HG02798 (cell line): Measurements from ENCODE around the gene FGF5.
"Not testable (repeated sequence)": the region's sequence is repeated elsewhere in the genome, so short reads cannot be mapped to it uniquely, and the experiment has no call there.

Experiments used
- ATAC-seq: cut with Tn5 transposase; IDR thresholded peaks from one replicate; pipeline ENCODE4 v1.9.1; 2021; ENCODE audit warnings: mild to moderate bottlenecking; ENCODE audit not compliant: unreplicated experiment, poor library complexity

FGF5 gene

DNA sequence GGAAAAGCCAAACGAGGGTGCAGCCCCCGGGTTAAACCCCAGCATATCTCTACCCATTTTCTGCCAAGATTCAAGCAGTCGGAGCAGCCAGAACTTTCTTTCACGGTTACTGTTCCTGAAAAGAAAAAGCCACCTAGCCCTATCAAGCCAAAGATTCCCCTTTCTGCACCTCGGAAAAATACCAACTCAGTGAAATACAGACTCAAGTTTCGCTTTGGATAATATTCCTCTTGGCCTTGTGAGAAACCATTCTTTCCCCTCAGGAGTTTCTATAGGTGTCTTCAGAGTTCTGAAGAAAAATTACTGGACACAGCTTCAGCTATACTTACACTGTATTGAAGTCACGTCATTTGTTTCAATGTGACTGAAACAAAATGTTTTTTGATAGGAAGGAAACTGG is 20.0 kb downstream of the FGF5 start:
- ATAC-seq = no peak

DNA sequence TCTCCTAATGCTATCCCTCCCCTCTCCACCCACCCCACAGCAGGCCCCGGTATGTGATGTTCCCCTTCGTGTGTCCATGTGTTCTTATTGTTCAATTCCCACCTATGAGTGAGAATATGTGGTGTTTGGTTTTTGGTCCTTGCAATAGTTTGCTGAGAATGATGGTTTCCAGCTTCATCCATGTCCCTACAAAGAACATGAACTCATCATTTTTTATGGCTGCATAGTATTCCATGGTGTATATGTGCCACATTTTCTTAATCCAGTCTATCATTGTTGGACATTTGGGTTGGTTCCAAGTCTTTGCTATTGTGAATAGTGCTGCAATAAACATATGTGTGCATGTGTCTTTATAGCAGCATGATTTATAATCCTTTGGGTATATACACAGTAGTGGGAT is 24.2 kb downstream of the FGF5 start:
- ATAC-seq = not testable (repeated sequence)

DNA sequence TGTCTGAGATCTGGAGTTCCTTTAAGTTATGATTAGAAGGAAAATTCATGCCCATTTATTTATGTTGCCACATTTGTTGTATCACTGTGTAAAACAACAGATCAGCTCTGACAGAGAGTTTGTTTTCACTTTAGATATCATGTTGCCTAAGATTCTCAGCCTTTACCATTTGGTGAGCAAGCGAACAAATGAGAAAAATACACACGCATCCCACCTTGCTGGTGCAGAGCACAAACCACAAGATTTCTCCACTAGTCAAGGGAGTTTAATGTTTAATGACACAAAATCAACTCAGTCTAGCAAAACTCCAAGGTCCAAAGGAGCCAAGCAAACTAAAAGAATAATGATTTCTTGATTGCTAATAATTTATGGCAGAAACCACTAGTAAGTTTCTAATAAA is 27.7 kb downstream of the FGF5 start:
- ATAC-seq = no peak

DNA sequence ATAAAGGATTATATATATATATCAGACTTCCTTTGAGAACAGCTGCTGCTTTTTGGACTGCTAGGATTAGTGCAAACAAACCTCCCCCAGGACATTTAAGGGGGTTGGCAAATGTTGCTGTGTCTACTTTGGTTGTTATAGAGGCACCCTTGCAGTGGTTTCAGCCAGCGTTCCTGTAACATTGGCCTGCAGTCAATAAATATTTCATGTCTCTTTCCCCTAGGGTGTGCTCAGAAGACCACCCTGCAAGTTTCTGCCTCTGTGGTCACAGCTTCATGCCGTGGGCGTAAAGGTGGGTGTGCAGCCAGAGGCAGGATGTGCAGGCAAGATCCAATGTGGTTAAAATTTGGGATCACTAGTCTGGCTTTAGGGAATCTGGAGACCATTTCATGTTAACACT is 28.9 kb downstream of the FGF5 start:
- ATAC-seq = no peak

DNA sequence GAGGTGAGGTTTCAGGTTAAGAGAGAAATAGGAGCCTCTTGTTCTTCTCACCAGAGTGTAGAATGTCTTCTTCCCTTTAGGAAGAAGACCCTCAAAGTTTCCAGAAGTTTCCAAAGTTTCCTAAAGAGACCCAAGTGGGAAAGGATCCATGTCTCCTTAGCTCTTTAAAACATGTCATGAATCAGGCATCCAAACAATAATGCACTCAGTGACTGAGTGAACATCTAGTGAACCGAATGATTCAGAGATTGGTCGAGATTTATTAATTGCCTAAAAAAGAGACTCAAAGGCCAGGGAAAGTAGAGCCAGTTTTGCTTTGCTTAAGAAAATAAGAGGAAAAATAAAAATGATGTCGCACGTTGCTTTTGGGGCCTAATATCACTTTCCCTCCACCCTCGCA is 29.4 kb downstream of the FGF5 start:
- ATAC-seq = no peak

DNA sequence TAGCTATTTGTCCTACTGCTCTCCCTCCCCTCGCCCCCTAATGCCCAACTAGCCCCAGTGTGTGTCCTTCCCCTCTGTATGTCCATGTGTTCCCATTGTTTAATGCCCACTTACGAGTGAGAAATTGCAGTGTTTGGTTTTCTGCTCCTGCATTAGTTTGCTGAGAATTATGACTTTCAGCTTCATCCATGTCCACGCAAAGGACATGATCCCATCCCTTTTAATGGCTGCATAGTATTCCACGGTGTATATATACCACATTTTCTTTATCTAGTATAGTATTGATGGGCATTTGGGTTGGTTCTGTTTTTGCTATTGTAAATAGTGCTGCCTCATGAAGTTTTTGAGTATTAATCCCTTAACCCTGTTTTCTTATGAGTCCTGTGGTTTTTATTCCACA is 35.4 kb downstream of the FGF5 start:
- no peak for ATAC-seq

DNA sequence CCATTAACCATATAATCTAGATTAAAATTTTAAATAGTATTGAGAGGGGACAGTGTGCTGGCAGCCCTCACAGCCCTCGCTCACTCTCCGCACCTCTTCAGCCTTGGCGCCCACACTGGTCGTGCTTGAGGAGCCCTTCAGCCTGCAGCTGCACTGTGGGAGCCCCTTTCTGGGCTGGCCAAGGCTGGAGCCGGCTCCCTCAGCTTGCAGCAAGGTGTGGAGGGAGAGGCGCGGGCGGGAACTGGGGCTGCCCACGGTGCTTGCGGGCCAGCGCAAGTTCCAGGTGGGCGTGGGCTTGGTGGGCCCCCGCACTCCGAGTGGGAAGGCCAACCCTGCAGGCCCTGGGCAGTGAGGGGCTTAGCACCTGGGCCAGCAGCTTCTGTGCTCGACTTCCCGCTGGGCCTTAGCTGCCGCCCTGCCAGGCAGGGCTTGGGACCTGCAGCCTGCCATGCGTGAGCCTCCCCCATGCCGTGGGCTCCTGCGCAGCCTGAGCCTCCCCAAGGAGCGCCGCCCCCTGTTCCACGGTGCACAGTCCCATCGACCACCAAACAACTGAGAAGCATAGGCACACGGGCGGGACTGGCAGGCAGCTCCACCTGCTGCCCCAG is 36.3 kb downstream of the FGF5 start:
- no peak for ATAC-seq

DNA sequence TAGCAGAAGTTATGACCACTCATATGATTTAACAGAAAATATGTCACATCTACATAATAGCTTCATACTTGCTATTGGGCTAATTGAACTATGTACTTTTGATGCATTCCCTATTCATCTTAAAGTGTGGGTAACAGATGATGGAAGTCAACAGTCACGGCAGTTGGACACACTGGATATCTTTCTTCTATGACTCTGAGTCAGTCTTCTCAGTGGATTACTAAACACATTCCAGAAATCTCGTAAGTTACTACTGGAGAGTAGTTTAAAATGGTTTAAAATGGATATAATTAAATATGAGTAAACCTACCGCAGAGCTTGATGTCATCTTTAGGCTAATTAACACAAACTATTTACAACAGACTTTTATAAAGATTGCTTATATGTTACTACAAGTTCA is 39.0 kb downstream of the FGF5 start:
- ATAC-seq = no peak

DNA sequence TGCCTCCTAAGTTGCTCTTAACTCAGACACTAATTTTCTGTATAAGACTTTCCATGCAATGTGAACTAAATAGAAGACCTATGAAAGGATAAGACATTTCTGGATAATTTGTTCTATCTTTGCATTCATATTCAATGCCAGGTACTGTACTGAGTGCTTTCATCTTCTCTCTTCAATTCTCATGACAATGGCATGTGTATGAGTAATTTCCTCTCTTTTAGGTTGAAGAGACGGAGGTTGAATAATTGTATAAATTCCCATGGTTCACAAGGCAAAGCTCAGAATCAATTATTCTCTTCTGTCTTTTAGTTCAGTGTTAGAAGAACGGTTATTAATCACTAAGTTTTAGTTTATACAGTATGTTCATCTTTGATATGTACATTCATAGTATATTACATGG is 39.8 kb downstream of the FGF5 start:
- ATAC-seq = no peak

DNA sequence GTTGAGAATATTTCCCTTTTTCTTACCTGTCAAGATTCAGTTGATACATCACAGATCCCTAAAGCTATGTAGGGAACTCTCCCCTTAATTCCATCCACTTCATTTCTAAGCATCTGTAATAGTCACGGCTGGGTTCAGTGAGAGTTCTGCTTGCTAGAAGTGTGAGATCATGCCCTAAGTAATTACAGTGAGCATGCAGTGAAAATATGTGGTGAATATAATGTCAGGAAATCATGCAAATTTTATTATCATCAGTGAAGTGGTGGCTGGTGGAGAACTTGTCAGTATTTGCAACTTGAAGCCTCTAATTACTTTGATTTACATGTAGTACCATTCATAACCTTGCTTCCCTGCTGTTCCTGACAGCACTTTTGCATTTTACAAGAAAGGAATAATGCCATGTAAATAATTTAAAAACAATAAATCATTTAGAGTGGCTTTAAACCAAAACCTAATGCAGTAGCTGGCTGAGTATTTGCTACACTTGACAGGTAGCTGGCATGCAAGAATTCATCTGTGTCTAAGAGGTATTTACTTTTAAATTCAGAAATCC is 40.8 kb downstream of the FGF5 start:
- no peak for ATAC-seq

DNA sequence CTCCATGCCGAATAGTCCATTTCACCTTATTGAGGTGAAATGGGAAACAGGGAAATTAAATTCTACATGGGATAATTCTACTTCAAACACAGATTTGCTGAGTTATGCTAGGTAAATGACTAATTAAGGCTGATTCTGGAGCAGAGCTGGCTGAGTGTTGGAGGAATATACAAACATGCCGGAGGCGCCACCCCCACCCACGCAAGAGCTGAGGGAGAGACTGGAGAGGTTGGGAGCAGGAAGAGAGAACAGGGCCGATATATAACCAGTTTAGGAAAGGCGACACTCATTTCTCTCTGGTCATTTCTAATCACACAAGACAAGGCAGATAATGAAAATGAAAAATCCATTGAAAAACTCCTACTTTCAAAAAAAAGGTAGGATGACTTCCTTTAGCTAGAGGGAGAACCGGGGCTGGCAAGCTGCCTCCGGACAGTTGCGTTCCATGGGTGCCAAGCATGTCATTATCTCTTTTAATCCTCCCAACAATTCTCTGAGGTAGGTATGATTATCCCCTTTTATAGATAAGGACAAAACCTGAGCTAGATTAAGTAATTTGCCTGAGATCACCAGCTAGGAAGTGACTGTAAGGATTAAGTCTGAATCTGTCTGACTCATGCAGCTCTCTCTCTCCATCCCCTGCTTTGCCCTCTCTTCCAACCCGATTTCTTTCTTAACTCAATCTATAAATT is 41.5 kb downstream of the FGF5 start:
- ATAC-seq = no peak

DNA sequence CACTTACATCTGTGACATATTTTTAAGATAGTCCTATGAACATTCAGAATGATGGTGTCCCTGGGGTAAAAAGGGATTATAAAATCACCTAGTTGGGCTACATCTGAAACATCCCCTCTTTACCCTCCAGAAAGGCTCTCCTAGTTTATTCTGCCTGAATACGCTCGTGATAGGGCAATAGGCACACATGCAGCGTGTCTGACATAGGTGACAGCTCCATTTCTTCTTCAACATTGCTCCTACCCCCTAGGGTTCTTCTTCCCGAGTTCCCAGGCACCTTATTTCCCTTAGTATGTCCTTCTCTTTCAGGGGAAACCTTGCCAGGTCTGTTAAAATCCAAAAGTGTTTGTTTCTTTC is 42.0 kb downstream of the FGF5 start:
- ATAC-seq = no peak

DNA sequence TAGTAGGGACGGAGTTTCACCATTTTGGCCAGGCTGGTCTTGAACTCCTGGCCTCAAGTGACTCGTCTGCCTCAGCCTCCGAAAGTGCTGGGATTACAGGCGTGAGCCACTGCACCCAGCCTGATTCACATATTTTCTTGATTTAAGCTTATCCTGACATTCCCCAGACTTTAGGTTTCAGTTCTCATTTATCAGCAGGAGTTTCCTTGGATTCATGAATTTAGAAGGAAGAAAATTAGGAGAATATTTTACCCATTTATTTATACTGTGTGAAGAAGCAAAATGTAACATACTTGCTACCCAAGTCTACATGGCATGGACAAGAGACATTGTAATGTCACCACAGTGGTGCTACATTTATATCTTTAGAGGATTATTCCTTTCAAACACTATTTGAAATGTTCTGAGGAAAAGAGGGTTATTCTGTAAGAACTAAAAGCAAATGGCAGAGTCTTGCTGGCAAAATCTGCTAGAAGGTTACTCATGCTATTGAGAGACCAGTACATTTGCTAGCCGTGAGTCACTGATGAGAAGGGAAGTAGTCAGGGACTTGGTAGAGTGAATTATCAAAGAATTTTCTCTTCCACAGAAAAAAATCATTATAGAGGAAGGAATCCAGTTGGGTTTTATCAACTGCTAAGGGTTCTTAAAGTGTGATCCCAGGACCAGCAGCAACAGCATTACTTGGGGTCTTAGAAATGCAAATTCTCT is 43.0 kb downstream of the FGF5 start:
- no peak for ATAC-seq

DNA sequence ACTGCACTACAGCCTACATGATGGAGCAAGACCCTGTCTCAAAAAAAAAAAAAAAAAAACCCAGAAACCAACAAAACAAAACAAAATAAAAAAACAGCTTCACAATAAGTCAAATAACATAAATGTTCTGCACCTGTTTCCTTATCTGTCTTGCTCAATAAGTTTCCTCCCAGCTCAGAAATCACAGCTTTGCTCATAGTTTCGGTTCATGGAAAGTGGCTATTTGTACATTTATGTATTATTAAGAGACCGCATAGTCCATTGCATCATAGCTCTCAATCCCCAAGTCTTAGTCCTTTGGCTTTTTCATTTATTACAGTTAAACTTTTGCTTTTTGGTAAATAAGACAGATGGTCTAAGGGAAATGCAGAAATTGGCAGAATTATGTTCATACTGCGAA is 44.7 kb downstream of the FGF5 start:
- ATAC-seq = no peak

DNA sequence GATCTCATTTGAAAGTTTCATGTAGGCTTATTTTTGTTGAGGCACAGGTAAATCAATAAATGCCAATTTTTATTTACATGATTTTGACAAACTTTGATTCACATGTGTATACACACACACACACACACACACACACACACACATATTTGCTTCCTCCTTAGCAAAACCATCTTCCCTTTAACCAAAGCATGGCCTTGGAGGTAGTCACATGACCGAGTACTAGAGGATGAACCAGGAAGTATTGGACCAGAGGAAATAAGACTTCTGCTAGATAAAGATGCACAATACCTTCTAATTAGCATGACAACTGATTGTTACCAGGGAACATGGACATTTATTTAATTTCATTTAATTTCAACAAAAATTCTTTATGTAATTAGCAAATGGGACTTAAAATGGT is 45.7 kb downstream of the FGF5 start:
- no peak for ATAC-seq

DNA sequence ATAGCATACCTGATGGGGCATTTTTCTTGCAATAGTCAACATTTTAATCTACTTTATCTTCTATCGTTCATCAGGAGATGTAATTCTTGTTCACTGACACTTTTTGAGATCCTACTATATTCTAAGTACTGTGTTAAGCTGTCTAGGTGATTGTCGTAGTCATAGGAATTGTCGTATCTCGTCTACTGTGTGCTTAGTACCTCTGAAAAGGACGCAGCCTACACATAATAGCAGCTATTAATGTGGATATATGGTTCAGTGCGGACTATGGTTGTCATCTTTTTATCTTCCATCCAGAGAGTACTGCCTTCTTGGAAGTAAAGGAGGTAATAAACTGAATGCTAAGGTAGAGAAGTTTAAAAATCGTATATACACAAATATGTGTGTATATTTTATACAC is 47.2 kb downstream of the FGF5 start:
- ATAC-seq = no peak

DNA sequence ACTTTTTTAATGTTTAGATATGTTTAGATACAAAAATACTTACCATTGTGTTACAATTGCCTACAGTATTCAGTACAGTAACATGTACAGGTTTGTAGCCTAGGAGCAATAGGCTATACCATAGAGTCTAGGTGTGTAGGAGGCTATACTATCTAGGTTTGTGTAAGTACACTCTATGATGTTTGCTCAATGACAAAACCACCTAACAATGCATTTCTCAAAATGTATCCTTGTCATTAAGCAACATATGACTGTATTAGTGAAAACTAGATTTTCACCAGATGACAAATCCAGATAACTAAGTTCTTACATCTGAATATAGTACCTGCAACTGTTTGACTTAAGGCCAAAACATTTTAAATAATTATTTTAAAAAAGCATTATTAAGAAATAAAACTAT is 49.4 kb downstream of the FGF5 start:
- not testable (repeated sequence) for ATAC-seq

DNA sequence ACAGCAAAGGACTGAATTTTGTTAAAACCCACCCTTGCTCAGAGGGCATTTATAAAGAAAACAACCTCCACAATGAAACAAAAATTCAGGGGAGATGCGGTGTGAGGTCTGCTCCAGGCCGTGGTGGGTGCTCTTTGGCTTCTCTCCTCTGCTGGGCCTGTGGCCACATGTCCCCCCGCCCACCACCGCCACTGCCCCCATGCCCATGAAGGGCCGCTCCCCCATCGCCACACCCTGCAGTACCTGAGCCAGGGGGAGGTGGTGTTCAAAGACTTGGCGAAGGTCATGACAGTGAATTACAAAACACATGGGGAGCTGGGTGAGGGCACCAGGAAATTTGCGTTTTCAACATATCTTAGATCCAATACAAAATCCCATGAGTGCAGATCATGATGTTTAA is 54.9 kb downstream of the FGF5 start:
- no peak for ATAC-seq

DNA sequence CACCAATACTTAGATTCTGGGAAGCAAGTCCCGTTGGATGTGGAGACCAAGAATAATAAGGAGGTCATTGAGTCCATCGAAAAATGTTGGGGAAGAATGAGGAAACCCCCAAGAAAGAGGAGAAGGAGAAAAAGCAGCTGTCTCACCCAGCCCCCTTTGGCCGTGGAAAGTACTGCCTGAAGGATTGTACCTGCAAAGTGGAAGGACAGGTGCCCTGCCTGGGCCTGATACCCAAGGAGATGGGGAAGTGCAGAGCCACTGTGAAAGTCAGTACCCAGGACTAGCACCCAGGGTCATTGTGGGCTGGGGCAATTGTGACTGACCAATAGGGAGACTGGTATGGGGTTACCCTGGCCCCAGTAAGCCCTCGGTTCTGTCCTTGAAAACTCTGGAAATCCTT is 55.3 kb downstream of the FGF5 start:
- no peak for ATAC-seq

DNA sequence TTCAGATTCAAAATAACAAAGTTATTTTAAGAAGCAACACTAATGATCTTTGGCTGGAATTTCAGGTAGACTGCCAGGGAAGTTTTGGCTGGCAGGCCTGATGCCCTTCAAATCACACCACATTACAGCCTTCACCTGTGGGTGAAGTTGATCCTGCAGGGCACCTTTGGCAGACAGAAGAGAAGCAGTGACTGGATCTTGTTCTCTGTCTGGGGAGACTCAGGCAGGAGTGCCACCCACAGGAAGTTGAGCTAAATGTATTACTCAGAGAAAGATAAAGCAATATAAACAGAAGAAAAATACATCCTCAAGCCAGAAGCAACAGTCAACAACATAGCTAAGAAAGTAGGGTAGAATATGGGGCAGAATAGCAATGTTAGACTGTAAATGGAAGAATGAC is 56.3 kb downstream of the FGF5 start:
- no peak for ATAC-seq

DNA sequence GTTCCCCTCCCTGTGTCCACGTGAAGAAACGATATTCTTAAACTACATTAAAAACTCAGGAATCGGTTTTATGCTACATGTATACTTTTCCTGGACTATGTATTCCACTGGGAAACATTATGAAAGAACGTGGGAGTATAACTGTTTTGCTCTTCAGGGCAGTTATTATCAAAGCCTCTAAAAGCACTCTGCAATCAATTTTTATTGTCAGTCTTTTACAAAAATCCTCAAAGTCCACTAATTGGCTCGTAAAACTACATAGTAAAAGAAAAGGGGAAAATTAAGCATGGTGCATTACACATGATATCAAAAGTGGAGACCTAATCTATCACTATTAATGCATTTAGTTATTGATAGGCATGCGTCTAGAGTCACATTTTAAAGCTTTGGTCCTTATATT is 57.7 kb downstream of the FGF5 start:
- no peak for ATAC-seq

DNA sequence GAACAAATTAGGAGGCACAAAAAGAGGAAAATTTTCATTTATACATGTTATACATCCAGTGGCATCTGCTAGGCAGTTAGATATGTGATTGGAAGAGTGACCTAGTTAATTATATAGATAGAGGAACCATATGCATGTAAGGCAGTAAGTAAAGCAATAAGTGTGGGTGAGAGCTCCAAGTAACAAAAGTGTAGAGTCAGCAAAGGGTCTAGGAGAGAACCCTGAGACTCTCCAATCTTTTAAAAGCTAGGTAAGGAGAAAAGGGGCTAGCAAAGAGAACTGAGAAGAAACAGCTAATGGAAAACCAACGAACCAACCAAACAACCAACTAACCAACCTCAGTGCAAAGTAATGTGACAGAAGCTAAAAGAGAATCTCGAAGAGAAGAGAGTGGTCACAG is 65.2 kb downstream of the FGF5 start:
- no peak for ATAC-seq
